Loucy (cell line): ENCODE data around the gene TNNI3K.

Source experiments
- H2AFZ ChIP-seq: fragments of 200-600 bp; sonication (generic); 2 replicates; pipeline ENCODE4 v1.6.0; 2016; ENCODE audit warnings: antibody characterized with exemption, mild to moderate bottlenecking, low read length, moderate library complexity
- H3F3A ChIP-seq: fragments of 200-600 bp; 2 replicates; pipeline ENCODE4 v1.6.0; 2016; ENCODE audit warnings: antibody characterized with exemption, low read depth, mild to moderate bottlenecking
- H3K27me3 ChIP-seq: fragments of 200-600 bp; sonication (generic); 2 replicates; pipeline ENCODE4 v1.6.1; 2014; ENCODE audit warnings: low read length, mild to moderate bottlenecking; ENCODE audit not compliant: insufficient read depth, poor library complexity, severe bottlenecking
- H3K36me3 ChIP-seq: fragments of 200-600 bp; sonication (generic); 2 replicates; pipeline ENCODE4 v1.6.1; 2016; ENCODE audit warnings: low read length; ENCODE audit not compliant: insufficient read depth
- H3K4me1 ChIP-seq: fragments of 200-600 bp; sonication (generic); 2 replicates; pipeline ENCODE4 v1.5.1; 2014; ENCODE audit warnings: low read length, mild to moderate bottlenecking; ENCODE audit not compliant: insufficient read depth, poor library complexity, severe bottlenecking
- H3K4me2 ChIP-seq: fragments of 200-600 bp; sonication (generic); 2 replicates; pipeline ENCODE4 v1.6.0; 2014; ENCODE audit warnings: antibody characterized with exemption, low read length, low read depth, mild to moderate bottlenecking; ENCODE audit not compliant: poor library complexity, severe bottlenecking
- H3K4me3 ChIP-seq: fragments of 200-600 bp; sonication (generic); 2 replicates; pipeline ENCODE4 v1.5.1; 2014; ENCODE audit warnings: low read length, mild to moderate bottlenecking, mixed read lengths; ENCODE audit not compliant: poor library complexity, severe bottlenecking
- H3K79me2 ChIP-seq: fragments of 200-600 bp; sonication (generic); 2 replicates; pipeline ENCODE4 v1.6.1; 2014; ENCODE audit warnings: low read length; ENCODE audit not compliant: insufficient read depth
- H3K9ac ChIP-seq: fragments of 200-600 bp; sonication (generic); 2 replicates; pipeline ENCODE4 v1.6.0; 2014; ENCODE audit warnings: mild to moderate bottlenecking, low read depth, low read length, moderate library complexity; ENCODE audit not compliant: poor library complexity, severe bottlenecking
- H3K9me2 ChIP-seq: fragments of 200-600 bp; sonication (generic); replicated peaks from 2 replicates; pipeline ENCODE4 v1.6.1; 2016; ENCODE audit warnings: low read depth, low read length, mixed read lengths
- H3K9me3 ChIP-seq: fragments of 200-600 bp; sonication (generic); 2 replicates; pipeline ENCODE4 v1.6.1; 2014; ENCODE audit warnings: mild to moderate bottlenecking, antibody characterized with exemption, low read length, low read depth; ENCODE audit not compliant: insufficient read depth
- H4K20me1 ChIP-seq: fragments of 200-600 bp; sonication (generic); 2 replicates; pipeline ENCODE4 v1.6.0; 2014; ENCODE audit warnings: antibody characterized with exemption, low read length, mild to moderate bottlenecking; ENCODE audit not compliant: insufficient read depth, poor library complexity, severe bottlenecking
- EZH2phosphoT487 ChIP-seq: fragments of 200-600 bp; IDR thresholded peaks from 2 replicates; pipeline ENCODE4 v1.6.1; 2018; ENCODE audit warnings: antibody characterized with exemption, mild to moderate bottlenecking, moderate library complexity, borderline replicate concordance
- TF ChIP-seq, protein P1 (sequence below): fragments of 200-600 bp; sonication (generic); conservative IDR thresholded peaks from 2 replicates; pipeline ENCODE4 v1.5.1; 2014; ENCODE audit warnings: mild to moderate bottlenecking, antibody characterized with exemption, low read length

The TNNI3K gene

DNA sequence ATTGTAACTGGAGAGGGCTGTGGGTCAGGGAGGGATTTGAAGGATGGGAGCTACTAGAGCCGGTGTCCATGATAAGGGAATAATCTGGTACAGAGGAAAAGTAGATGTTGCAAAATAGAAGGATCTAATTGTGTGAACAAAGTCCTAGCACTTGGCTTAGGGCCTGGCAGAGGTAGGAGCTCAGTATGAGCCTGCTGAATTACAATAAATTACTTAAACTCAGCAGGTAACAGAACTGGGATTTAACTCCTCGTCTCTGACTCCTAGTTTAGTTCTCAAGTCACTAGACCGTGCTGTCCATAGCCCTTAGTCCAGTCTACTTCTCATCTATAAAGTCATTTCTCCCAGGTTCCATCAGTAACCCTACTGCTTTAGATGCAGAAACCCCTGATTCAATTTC lies 157.0 kb downstream of the TNNI3K start:
- Histone ChIP-seq H3K27me3 (no peaks in the 10 kb centered on the region), H3K4me3 (no peak overlapping the region), H3K9me2 (no peaks in the 10 kb centered on the region)

DNA sequence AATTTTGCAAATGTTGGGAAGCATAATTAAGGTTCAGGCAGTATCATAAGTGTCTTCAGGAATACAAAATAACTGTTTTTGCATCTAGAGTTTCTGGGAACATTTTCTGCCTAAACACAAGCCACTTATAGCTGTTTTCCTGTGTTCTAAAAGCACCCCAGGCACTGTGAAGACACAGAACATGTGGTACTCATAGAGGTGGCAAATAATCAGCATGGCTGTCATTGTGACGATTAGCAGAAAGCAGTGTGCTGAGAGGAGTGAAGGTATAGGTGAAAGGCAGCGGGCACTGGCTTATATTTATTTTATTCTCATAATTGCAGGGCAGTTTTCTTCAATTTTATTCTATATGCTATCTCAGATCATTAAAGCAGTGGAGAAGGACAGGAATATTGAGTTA lies 157.7 kb downstream of the TNNI3K start:
- no peak overlapping the region for H3K9ac ChIP-seq
- no peak overlapping the region for H3K4me3 ChIP-seq
- no peak overlapping the region for H2AFZ ChIP-seq
- H3K4me2 ChIP-seq: no peak overlapping the region
- H3K9me2 ChIP-seq: no peaks in the 10 kb centered on the region
- no peaks in the 10 kb centered on the region for H4K20me1 ChIP-seq
- H3F3A ChIP-seq: no peaks in the 10 kb centered on the region
- H3K36me3 ChIP-seq: no peaks in the 10 kb centered on the region
- H3K79me2 ChIP-seq: no peaks in the 10 kb centered on the region
- no peak for TF ChIP-seq EZH2phosphoT487
- TF ChIP-seq, protein P1, sequence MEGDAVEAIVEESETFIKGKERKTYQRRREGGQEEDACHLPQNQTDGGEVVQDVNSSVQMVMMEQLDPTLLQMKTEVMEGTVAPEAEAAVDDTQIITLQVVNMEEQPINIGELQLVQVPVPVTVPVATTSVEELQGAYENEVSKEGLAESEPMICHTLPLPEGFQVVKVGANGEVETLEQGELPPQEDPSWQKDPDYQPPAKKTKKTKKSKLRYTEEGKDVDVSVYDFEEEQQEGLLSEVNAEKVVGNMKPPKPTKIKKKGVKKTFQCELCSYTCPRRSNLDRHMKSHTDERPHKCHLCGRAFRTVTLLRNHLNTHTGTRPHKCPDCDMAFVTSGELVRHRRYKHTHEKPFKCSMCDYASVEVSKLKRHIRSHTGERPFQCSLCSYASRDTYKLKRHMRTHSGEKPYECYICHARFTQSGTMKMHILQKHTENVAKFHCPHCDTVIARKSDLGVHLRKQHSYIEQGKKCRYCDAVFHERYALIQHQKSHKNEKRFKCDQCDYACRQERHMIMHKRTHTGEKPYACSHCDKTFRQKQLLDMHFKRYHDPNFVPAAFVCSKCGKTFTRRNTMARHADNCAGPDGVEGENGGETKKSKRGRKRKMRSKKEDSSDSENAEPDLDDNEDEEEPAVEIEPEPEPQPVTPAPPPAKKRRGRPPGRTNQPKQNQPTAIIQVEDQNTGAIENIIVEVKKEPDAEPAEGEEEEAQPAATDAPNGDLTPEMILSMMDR: no peak
- H3K27me3 ChIP-seq: no peaks in the 10 kb centered on the region
- H3K9me3 ChIP-seq: no peaks in the 10 kb centered on the region
- no peaks in the 10 kb centered on the region for H3K4me1 ChIP-seq

More for the DNA sequence above, 157.0 kb downstream of the TNNI3K start:
- Histone ChIP-seq H3K36me3 (no peaks in the 10 kb centered on the region), H3K4me1 (no peaks in the 10 kb centered on the region), H3K79me2 (no peaks in the 10 kb centered on the region), H2AFZ (no peak overlapping the region), H3K9me3 (no peaks in the 10 kb centered on the region), H3K4me2 (no peak overlapping the region), H3K9ac (no peak overlapping the region), H4K20me1 (no peaks in the 10 kb centered on the region), H3F3A (no peaks in the 10 kb centered on the region)
- TF ChIP-seq, protein P1: no peak
- TF ChIP-seq EZH2phosphoT487: no peak

DNA sequence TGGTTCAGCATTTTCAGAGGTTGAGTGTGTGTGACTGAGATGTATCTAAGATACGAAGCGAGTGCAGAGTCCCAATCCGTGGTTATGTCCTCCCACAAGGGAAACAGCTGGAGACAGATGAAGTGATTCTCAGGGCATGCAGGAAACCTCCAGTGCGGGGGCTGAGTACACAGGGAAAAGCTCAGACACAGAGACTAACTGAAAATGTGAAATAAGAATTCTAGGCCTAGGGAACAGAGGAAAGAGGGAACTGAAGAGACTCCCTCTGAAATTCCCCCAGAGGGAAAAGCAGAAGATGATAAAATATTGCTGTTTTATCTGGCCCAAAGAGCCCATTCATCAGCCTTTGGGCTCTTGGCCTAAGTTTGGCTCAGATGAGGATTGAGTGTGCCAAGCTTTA lies 160.4 kb downstream of the TNNI3K start:
- Histone ChIP-seq H3K9ac (no peak overlapping the region), H4K20me1 (no peaks in the 10 kb centered on the region), H3K36me3 (no peaks in the 10 kb centered on the region), H3K9me2 (no peaks in the 10 kb centered on the region), H3K9me3 (no peaks in the 10 kb centered on the region), H3K4me1 (no peaks in the 10 kb centered on the region), H2AFZ (no peak overlapping the region), H3K79me2 (no peaks in the 10 kb centered on the region), H3K4me3 (no peak overlapping the region), H3F3A (no peaks in the 10 kb centered on the region), H3K27me3 (no peaks in the 10 kb centered on the region), H3K4me2 (no peak overlapping the region)
- TF ChIP-seq, protein P1: no peak
- no peak for TF ChIP-seq EZH2phosphoT487
